ENCODE data around the gene SLC9B1.
"Not testable (repeated sequence)": the region's sequence is repeated elsewhere in the genome, so short reads cannot be mapped to it uniquely, and the experiment has no call there.

The SLC9B1 gene

GRCh38 chr4:102878349-102878748 is 141.2 kb downstream of the SLC9B1 start:
- not testable (repeated sequence) for DNase-seq (ENCODE audit: low spot score)

DNA sequence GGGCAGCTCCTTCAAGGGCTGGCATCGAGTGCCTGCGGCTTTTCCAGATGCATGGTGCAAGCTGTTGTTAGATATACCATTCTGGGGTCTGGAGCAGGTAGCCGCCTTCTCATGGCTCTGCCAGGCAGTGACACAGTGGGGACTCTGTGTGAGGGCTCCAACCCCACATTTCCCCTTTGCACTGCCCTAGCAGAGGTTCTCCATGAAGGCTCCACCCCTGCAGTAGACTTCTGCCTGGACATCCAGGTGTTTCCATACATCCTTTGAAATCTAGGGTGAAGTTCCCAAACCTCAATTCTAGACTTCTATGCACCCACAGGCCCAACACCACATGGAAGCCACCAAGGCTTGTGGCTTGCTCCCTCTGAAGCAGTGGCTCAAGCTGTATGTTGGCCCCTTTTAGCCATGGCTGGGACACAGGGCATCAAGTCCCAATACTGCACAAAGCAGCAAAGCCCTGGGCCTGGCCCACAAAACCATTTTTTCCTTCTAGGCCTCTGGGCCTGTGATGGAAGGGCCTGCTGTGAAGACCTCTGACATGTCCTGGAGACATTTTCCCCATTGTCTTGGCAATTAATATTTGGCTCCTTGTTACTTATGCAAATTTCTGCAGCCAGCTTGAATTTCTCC is 141.9 kb downstream of the SLC9B1 start:
- DNase-seq (ENCODE audit: low spot score), result not testable (repeated sequence)

GRCh38 chr4:102871772-102872171 is 147.7 kb downstream of the SLC9B1 start:
- DNase-seq (ENCODE audit: low spot score), result peak; percentile 79

DNA sequence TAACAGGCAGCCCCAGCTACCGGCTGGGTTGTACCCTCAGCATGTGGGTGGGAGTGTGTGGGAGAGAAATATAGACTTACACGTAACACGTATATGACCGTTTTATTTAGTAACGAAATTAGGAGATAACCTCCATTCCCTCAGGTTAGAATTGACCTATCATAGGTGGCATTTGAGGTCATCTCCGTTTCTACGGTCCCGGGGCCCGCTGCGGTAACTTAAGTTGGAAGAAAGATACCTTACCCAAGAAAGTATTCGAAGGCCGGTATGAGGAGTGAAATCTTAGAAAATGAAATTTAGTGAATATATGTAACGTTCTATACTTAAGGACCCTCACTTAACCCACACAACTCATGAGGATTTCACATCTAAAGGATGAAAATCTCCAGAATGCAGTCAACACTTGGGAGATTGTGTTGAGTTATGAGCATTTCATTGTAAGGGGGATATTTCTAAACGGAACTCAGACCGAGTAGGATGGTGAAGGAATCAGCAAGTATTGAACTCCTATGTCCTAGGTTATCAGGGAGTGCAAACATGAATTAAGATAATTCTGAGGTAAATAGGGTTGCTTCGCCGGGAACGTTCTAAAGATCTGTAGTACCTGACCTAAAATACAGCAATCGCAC is 149.8 kb downstream of the SLC9B1 start:
- no peak for DNase-seq (ENCODE audit: low spot score)

GRCh38 chr4:102868781-102869568 is 150.5 kb downstream of the SLC9B1 start, which contains the start of gene CISD2:
Gene CISD2 (plus strand): TSS chr4:102868992. CDS start chr4:102869085, 93 bp downstream.
- peak; percentile 91 for DNase-seq (ENCODE audit: low spot score)

- no peak for DNase-seq (ENCODE audit: low spot score)
Measured at GRCh38 chr4:102868153-102868780, 151.2 kb downstream of the SLC9B1 start.

DNA sequence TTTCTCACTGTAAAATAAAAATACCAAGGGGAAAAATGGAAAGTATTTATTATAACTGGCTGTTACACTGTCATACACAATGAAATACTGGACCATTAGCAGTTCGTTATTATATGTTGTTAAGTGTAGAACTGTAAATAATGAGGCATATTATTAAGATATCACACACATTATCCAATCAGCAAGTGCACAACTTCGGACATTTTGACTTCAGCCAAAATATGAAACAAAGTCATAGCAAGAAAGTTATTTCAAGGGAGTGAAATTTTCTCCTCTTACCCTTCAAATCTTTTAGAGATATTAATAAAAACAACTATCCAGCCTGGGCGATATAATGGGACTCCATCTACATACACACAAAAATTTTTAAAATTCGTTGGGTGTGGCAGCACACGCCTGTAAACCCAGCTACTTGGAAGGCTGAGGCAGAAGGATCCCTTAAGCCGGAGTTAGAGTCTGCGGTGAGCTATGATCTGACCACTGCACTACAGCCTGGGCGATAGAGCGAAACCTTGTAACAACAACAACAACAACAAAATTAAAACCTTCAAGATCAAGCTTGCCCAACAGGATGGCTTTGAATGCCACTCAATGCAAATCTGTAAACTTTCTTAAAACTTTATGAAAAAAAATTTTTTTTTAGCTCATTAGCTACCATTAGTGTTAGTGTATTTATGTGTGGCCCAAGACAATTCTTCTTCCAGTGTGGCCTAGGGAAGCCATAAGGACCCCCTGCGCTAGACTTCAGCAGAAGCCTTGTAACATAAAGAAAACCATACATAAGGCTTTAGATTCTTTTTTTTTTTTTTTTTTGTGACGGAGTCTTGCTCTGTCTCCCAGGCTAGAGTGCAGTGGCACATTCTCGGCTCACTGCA is 152.0 kb downstream of the SLC9B1 start:
- peak; percentile 61 for DNase-seq (ENCODE audit: low spot score)

- not testable (repeated sequence) for DNase-seq (ENCODE audit: low spot score)
Measured at GRCh38 chr4:102865327-102865726, 154.2 kb downstream of the SLC9B1 start.

- DNase-seq (ENCODE audit: low spot score), result no peak
Measured at GRCh38 chr4:102862747-102863146, 156.8 kb downstream of the SLC9B1 start.

DNA sequence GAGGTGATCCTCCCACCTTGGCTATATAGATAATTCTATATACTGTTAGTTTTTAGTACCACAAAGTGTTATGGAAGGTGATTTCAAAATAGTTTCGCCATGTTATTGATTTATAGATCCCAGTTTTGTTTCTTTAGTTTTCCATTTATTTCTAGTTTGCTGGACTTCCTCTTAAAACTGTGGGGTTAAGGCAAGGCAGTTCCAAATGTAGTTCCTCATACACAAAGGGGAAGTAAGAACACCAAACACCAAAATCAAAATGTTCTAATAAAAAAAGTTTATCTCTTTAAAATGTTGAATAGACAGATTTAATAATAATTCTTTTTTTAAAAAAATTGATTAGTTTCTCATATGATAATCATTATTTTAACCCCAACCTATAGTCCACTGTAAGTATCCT is 157.5 kb downstream of the SLC9B1 start:
- DNase-seq (ENCODE audit: low spot score), result no peak

- no peak for DNase-seq (ENCODE audit: low spot score)
Measured at GRCh38 chr4:102860611-102861324, 158.7 kb downstream of the SLC9B1 start.

GRCh38 chr4:102858828-102859464 is 160.6 kb downstream of the SLC9B1 start:
- no peak for DNase-seq (ENCODE audit: low spot score)
